ENCODE data around the gene SRI.

SRI gene

DNA sequence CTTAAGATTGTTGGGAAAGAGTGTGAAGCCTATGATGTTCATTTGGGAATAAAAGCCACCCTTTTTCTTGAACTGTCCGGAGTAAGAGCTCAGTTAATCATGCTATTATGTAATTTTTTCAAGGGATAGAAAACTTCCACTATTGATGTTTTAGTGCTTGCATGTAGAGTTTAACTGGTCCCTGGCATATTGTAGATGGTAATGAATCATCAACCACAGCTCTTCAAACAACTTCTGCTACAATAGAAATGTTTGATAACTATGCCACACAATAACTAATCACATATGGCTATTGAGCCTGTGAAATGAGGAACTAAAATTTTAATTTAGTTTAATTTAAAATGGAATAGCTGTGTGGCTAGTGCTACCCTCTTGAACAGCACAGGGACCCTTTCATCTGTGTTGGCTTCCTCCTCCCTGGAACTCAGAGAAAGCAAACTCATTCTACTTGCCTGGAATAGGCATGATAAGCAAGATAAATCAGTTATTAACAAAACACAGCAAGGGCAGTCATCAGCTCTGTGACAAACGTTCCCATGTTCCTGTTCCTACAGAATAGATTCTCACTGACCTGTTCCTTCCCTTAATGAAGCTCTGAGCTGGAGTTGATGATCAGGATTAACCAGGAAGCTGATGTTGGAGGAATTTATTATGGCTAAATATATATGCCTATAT, 4.9 kb upstream of the SRI start:
- DNase-seq (ENCODE audit: low read depth in 2 of 2) = no peak

DNA sequence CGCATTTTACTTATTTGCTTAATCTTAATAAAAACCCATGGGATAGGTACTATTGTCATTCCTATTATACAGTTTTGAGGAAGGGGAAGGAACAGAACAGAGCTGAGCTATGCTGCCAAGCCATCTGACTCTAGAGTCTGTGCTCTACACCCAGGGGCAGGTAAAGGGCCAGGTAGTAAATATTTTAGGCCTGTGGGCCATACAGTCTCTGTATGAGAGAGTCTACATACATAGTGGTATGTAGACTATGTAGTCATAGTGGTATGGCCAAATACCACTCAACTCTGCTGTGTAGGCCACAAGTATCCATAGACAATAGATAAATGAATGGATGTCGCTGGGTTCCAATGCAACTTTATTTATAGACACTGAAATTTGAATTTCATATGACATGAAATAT, 3.4 kb upstream of the SRI start:
- DNase-seq (ENCODE audit: low read depth in 2 of 2) = no peak

DNA sequence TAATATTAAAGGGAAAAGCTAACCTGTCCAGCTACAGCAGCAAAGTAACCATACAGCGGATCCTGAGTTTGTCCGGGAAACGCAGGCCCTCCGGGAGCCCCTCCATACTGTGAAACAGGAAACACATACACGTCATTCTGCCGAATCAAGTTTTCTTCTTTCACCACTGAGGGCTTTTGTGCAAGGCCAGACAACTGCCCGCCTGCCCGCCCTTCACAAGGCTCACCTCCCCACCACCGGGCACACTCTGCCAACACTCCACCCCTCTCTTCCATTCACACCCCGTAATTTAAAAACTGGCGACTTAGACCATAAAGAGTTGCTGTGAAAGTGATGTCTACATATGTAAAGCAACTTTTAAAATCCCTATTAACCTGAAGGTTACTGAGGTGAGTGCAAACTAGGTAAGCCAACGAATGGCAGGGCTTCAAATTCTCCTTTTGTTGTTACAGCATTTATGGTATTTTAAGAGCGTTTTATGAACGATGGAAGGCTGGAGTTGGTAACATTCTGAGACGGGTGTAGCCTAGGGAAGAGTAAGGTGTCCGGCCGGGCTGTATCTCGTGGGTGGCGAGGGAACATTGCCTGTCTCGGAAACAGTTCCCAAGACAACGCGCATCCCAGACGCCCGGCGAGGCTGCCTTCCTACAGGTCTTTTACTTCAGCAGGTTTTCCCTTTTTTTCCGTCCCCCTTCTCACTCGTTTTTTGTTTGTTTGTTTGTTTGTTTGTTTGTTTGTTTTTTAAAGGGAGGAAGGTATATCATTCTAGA, 817 bp downstream of the SRI start:
- DNase-seq (ENCODE audit: low read depth in 2 of 2) = peak; percentile 6 to 11

DNA sequence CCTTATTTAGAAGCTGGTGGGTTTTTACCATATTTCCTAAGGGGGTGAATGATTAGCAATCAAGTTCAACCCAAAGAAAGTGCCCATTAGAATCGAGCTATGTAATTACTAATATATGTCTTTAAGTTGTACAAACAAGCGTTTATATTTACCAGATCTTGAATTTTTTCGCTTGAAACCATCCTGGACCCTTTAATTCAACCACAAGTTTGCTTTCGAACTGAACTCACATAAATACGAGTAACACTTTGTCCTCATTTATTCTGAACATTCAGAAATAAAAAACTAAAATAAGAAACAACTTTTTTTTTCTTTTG, 1.5 kb downstream of the SRI start:
- DNase-seq (ENCODE audit: low read depth in 2 of 2) = no peak

DNA sequence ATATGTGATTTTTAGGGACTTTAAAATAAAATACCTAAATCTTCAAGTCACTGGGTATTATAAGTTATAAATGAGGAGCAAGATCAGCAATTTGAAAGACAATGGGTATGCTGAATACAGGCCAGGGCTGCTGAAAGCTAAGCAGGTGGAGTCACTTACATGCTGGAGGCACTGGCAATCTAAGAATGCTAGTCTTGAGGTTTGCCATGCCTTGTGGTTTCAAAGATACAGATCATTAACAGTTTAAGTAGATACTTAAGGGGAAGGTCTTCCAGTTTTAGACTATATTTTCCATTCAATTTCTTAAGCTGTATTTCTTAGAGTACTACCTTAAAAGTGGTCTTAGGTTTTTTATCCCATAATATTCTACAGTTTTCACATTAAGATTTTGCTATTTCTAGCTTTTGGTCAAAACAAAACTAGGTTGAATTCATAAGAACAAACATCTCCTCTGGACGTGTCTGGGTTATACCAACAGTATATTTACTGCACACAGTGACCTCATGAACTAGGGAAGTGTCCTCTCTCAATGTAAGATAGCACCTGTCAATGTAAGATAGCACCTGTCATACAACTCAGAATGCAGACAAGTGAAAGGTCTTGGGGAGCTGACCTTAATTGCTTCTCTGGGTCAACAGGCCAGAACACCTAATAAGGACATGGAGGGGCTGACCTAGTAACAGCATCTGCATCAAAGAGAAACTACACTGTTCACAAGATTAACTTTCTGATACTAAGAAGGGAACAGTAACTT, 2.0 kb downstream of the SRI start:
- no peak for DNase-seq (ENCODE audit: low read depth in 2 of 2)

DNA sequence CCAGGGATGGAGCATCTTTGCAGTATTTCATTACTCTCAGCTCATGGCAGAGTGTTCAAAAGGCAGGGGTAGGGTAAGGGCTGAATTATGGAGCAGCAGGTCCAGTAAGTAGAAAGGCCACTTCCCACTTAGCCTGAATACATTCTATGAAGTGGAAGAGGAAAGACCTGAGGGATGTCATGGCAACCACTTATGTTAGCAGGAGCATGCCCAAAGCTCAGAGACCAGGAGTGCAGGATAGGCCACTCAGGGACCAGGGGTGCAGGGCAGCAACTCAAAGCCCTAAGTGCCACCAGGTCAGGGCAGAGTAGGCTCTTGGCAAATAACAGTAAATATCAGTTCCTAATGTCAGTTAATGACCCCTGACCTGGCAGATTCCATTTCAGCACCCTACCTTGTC, 3.6 kb downstream of the SRI start:
- no peak for DNase-seq (ENCODE audit: low read depth in 2 of 2)

DNA sequence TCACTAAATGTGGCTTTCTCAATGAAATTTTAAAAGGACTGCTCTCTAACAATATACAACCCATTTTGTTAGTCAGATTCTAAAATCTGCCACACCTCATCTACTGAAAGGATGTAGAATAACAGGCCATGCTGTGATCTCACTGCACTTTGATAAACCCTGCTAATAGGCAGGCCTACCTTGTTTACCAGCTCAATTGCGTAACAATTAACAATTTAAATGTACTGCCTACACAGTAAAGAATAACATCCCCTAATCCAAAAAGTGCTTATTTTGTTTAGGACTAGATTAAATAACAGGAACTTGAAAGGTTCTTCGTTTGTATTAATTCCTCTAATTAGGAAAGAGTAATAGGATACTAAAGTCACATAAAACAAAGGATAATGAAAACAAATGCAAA, 4.5 kb downstream of the SRI start:
- no peak for DNase-seq (ENCODE audit: low read depth in 2 of 2)

DNA sequence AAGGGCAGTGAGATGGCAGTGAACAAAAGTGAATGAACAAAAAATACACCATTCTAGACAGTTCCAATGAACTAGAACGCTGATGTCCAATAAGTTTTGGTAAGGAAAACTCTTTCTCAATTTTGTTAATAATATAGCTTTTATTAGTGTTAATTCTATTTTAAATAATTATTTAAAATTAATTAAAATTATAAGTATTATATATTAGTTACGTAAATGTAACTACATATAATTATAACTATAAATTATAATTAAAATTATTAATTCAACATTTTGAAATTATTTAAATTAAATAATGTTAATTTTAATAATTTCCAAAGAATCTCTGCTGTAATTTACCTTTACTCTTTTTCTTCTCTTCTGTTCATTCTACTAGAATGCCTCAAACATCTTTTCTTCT, 5.4 kb downstream of the SRI start:
- no peak for DNase-seq (ENCODE audit: low read depth in 2 of 2)

DNA sequence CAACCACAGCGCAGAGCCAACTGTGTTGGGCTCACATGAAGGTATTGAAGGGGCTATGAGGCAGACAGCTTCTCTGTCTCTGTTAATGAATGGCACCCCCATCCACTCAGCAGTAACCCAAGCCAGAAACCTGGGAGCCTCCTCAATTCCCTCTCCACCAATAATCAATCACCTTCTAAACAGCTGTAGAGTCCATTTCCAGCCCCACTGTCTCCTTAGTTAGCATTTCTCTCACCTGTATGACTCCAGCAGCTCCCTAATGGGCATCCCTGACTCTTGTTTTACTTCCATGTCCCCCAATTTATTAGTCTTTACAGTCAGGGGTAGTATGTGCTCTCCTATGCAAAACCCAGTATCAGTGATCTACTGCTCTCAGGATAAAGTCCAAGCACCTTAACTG, 6.9 kb downstream of the SRI start:
- no peak for DNase-seq (ENCODE audit: low read depth in 2 of 2)

DNA sequence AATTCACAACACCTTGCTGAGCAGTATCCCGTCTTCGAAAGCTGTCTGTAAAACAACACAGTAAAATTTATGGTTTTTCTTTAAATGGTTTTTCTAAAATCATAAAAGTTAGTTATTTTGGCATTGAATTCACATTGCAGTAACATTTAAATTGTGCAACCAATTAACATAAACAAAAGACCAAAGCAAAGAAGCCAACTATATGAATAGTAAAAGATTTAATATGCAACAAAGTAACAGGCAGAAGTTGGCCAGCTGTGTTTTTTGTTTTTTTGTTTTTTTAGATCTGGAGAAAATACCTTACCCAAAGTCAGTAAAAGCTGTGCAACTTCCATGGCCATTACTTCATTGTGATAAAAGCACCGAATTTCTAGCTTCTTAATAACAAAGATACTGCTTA, 11.3 kb downstream of the SRI start:
- DNase-seq (ENCODE audit: low read depth in 2 of 2) = no peak

DNA sequence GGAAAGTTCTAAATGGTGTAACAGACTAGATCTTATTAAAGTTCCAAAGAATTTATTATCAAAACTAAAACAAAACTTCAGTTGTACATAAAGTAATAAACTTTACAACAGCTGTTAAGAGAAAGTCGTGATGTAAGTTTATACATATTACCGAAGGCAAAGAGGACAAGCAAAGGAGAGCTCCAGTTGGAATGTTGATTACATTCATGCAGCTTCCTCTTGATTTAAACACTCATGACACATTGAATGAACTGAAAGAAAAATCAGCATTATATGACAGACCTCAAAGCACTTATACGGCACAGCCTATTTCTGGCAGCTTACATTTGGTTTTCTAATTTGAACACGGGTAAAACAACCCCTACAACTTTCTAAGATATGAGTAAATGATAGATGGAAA, 13.6 kb downstream of the SRI start:
- DNase-seq (ENCODE audit: low read depth in 2 of 2) = no peak

DNA sequence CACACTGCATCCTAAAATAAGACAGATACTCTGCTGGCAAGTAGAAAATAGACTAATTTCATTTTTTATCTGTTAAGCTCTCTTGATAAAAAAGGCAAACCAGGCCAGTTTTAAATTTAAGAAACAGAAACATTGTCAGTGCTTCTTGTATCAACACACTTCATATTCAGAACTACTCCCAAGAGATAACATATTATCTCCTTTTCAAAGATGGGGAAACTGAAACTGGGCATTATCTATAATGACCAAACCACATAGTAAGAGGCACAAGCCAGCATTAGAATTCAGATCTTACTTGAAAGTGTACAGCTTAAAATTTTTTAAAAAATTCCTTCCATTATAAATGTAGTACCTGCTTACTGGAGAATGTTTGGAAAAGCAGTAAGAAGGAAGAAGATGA, 14.7 kb downstream of the SRI start:
- DNase-seq (ENCODE audit: low read depth in 2 of 2) = no peak

DNA sequence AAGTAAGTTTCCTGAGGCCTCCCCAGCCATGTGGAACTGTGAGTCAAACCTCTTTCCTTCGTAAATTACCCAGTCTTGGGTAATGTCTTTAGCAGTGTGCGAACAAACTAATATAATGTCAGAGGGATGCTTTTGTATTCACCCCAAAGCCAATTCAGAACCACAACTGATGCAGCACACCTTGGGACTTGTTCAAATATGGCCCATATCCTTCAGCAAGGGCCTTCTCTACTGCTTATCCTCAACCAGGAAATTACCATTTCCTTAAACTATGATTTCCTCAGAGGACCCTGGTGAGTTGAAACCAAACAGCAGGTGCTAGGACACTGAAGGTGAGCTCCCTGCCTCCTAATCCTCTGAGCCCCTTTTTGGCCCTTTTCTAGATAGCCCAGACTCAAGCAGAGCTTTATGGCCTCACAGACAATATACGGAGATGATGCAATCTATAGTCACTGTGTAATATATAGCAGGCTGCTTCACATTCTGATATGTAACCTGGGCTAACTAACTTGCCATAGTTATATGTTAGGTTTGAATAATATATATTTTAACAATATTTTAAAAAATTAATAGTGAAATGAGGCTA, 15.2 kb downstream of the SRI start:
- no peak for DNase-seq (ENCODE audit: low read depth in 2 of 2)

DNA sequence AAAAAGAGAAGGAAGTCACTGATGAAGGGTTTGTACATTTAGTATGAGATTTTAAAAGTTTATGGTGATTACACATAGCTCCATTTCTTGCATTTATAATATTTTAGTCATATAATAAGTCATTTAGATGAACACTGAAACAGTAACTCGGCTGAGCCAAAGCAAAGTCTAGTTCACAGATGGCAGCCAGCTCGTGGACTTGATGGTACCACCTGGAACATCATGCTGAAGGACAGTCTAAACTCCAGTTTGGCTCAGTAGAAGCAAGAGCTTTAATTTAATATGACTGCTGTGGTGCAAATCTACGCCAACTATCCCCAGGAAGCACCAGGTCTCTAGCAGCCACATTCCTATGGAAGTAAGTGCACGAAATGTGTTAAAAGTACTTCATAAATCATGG, 16.4 kb downstream of the SRI start:
- DNase-seq (ENCODE audit: low read depth in 2 of 2) = no peak

DNA sequence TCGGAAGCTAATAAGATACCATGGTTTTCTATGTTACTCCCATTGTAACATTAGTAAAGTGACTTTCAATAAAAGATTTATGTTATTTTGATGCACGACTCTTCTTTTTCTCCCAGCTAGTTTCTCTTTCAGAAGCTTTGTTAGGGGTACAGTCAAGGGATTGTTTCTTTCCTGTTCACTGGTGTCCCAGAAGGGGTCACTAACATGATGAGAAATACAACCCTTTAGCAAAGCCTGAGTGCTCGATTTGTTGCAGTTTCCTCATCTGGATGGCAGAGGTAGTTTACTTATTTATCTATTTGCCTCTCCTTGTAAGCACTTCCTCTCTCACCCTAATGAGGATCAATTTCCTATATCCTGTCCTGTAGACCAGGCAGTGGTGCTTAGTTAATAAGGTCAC, 17.0 kb downstream of the SRI start:
- DNase-seq (ENCODE audit: low read depth in 2 of 2) = no peak

DNA sequence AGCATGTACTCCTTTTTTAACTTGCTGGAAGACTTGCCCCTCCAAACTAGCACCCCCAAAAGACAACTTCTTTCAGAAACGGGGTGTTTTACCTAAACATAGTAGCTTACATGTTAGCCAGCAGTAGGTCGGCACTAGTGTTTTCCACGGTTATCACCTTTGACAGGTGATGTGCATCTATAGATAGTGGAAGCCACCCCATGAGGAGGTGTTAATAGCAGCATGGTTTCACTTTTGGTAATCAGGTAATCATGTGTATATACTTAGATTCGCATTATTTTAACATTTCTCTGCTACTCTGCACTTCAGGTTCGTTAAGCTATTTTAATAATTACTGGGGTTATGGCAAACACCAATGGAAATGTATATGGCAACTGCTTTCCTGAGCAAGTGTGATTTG, 17.6 kb downstream of the SRI start:
- no peak for DNase-seq (ENCODE audit: low read depth in 2 of 2)

DNA sequence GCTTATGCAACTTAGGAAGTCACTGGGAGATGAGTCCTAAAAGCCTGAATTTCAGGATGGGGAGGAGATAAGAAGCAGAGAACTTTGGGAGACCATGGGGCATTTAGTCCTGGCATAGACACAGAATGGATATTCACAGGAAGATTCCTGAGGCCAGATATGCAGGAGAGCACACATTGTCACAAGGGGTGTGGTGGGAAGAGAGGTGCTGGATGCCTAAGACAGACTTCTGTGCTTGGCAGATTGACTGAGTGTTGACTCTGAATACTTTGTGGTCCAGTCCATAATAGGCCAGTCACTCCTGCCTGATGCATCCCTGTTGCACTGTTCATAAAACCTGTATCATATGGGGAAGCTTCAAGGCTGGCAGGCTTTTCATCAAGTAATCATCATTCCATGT, 18.5 kb downstream of the SRI start:
- no peak for DNase-seq (ENCODE audit: low read depth in 2 of 2)

DNA sequence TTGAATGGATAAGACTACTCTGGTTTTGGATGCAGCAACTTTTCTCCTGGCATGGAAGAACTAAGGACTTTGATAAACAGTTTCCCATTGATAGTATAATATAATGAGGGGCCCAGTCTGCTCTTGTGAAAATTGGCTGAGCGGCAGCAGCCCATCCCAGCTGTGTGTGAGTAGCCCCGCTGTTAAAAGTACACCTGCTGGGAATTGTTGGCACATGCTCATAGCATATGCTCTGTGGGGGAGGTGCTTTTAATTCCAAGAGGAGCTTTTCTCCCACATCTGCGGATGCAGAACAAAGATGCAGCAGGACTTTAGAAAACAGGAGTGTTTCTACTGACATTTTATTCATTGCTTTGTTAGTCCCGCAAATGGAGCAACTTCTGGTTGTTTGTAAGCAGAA, 19.0 kb downstream of the SRI start:
- no peak for DNase-seq (ENCODE audit: low read depth in 2 of 2)

DNA sequence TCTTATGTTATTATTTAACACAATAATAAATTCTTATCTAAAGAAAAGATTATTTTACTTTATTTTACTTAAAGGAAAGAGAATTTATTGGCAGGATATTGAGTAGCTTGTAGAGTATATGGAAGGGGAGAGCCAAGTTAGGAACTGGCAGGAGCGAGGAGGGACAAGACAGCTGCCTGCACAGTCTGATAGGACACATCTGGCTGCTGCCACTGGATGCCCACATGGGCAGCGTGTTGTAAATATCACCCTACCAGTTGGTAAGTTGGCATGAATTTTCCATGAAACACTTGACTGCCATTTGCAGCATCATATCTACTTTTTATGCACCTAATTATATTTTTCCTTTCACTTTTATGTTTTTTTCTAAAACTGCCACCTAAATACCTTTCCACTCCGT, 19.6 kb downstream of the SRI start:
- no peak for DNase-seq (ENCODE audit: low read depth in 2 of 2)

DNA sequence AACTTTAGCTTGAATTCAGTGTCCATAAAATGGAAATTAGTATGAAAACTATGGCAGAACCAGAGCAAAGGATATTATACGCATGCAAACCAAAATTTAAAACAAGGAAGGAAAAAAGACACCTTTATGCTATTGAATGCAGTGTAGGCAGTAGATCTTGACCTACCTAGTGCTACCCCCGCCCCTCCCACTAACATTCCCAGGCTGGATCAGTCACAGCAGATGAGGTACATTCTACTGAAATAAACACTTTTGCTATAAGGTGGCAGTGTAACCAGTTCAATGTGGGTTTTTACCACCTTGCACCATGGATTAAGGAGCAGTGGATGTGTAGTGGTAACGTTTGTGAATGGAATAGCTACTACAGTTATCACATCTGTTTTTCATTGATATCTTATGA, 27.9 kb downstream of the SRI start:
- no peak for DNase-seq (ENCODE audit: low read depth in 2 of 2)

DNA sequence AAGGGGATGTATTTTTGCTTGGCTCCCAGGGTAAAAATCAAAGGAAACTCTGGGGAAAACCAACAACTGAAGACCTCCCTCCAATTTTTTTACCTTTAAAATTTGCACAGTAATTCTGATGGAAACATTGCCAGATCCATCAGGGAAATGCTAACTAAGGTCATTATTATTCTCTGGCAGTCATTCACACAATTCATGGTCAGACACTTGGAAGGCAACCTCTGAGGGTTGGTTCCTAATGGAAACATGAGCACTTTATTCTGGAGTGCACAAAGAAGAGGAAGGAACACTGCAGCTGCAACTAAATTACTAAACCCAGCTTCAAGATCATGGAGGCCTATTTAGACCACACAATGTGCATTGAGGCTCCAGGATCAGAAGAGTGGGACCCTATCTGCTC, 34.2 kb downstream of the SRI start:
- DNase-seq (ENCODE audit: low read depth in 2 of 2) = no peak

DNA sequence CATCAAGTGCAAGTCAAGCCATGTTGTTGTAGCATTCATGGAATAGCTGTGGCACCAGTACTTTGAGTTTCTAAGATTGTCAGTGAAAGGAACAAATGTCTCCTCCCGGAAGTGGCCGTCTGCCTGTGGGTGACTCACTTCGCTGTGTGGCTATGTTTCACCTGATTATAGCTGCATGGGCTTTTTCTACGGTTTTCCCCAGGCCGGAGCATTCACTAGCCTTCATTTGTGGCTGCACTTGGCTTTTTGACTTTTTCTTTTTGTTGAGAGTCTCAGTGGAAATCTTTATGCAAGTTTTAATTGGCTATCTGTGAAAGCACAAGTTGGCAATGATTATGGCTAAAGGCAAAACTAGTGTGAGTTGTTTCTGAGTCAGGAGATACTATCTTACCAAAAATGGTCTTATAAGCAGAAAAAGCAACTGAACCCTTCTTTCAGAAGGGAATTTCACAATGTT, 35.0 kb downstream of the SRI start:
- no peak for DNase-seq (ENCODE audit: low read depth in 2 of 2)

DNA sequence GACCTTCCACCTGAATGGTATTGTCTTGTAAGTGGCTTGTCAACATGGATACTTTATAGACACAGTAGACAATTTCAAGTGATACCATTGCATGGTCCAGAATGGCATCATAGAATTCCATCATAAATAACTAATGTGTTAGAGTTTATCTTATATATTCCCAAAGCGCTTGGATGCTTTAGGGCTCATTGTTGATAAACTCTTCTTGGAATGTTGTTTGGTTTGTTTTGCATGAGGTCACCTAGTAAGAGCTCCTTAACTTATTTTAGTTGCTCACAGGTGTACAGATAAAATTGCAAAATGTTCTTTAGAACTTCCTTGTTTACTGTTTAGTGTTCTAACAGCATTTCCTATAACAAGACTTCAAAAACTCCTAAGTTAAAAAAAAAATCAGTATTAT, 36.8 kb downstream of the SRI start:
- DNase-seq (ENCODE audit: low read depth in 2 of 2) = no peak

All from stimulated activated CD4-positive, alpha-beta T cell treated with anti-CD3 and anti-CD28 coated beads, Interleukin-4, amount 100 ng/mL, for 48 hours (primary cell).